DMS 273 (cell line): ENCODE results near the gene NARF.
"Not testable (repeated sequence)": the region's sequence is repeated elsewhere in the genome, so short reads cannot be mapped to it uniquely, and the experiment has no call there.

Experiments
- DNase-seq: peaks from one replicate; lab custom pipeline; 2025; ENCODE audit not compliant: unreplicated experiment; lab: John Stamatoyannopoulos, UW

Gene NARF

GRCh38 chr17:82445542-82445941 is 13.0 kb upstream of the NARF start:
- no peak for DNase-seq

GRCh38 chr17:82446124-82446523 is 12.4 kb upstream of the NARF start:
- no peak for DNase-seq

GRCh38 chr17:82446649-82447048 is 11.9 kb upstream of the NARF start:
- DNase-seq, result no peak

GRCh38 chr17:82447876-82448275 is 10.7 kb upstream of the NARF start:
- no peak for DNase-seq

- DNase-seq, result no peak
Observed at GRCh38 chr17:82449131-82449882, 9.2 kb upstream of the NARF start.

GRCh38 chr17:82449883-82450356 is 8.6 kb upstream of the NARF start:
- no peak for DNase-seq

GRCh38 chr17:82450357-82451106 is 8.0 kb upstream of the NARF start, which contains the start of gene CYBC1:
TSS of gene CYBC1 (minus strand) at chr17:82450752. CDS start at chr17:82449254, 1,498 bp downstream.
- DNase-seq, result peak; percentile 97

- DNase-seq, result no peak
Observed at GRCh38 chr17:82452162-82452561, 6.4 kb upstream of the NARF start.

- not testable (repeated sequence) for DNase-seq
Observed at GRCh38 chr17:82453151-82453550, 5.4 kb upstream of the NARF start.

GRCh38 chr17:82453706-82454105 is 4.8 kb upstream of the NARF start:
- DNase-seq, result not testable (repeated sequence)

- peak; percentile 63 for DNase-seq
Observed at GRCh38 chr17:82457073-82457928, 1.2 kb upstream of the NARF start.

- DNase-seq, result no peak
Observed at GRCh38 chr17:82457929-82458178, 687 bp upstream of the NARF start.

GRCh38 chr17:82458885-82459424 is 414 bp downstream of the NARF start:
- DNase-seq, result peak; percentile 58

- DNase-seq, result not testable (repeated sequence)
Observed at GRCh38 chr17:82459936-82460335, 1.4 kb downstream of the NARF start.

- no peak for DNase-seq
Observed at GRCh38 chr17:82461827-82462524, 3.4 kb downstream of the NARF start.

- DNase-seq, result no peak
Observed at GRCh38 chr17:82463391-82463790, 4.8 kb downstream of the NARF start.

GRCh38 chr17:82463925-82464566 is 5.5 kb downstream of the NARF start:
- no peak for DNase-seq

GRCh38 chr17:82464567-82464929 is 6.0 kb downstream of the NARF start:
- no peak for DNase-seq

- no peak for DNase-seq
Observed at GRCh38 chr17:82465023-82465603, 6.6 kb downstream of the NARF start.

- no peak for DNase-seq
Observed at GRCh38 chr17:82468692-82469091, 10.2 kb downstream of the NARF start.
